Transverse colon (tissue), 4 donors: ENCODE measurements around the gene SSBP2.

Experiments
- EP300 ChIP-seq: sonication (generic); formaldehyde crosslinking; IDR thresholded peaks from one replicate; pipeline ENCODE4 v1.6.1; 2017; ENCODE audit warnings: antibody characterized with exemption, low read depth
- POLR2A ChIP-seq: fragments of 450-650 bp; IDR thresholded peaks from one replicate; pipeline ENCODE4 v1.6.1; 2016; ENCODE audit warnings: antibody characterized with exemption, mild to moderate bottlenecking, moderate library complexity
- POLR2AphosphoS5 ChIP-seq, 3 donors: sonication (generic); formaldehyde crosslinking; IDR thresholded peaks; one replicate each; pipeline ENCODE4 v1.6.1; 2016; ENCODE audit warnings: antibody characterized with exemption in 3 of 3
- TF ChIP-seq, protein P1 (sequence below), 5 experiments: fragments of 200-600 bp in 3 of 5; fragments of 450-650 bp in 2 of 5; sonication (generic) in 3 of 5; IDR thresholded peaks; 1 replicate in 2 of 5; 2 replicates in 3 of 5; pipeline ENCODE4 v1.5.1; 2016 to 2017; ENCODE audit warnings: antibody characterized with exemption in 5 of 5, inconsistent platforms in 3 of 5, mild to moderate bottlenecking in 2 of 5, moderate library complexity in 1 of 5

DNA sequence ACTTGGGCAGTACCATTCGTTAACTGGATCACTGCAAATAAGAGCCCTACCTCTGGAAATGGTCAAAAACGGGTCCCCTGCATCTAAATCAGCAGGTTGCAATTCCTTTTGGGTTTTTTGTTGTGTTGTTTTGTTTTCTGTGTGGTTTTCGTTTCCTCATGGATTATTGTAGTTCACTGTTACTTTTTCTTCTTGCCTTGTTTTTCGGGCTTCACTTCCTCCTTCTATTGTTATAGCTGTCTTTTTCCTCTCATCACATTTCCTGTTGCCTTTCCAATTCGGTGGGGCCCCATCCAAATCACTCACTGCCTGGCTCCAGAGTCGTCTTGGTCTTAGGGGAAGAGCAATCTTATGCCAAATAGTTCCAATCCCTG lies 8.7 kb upstream of the SSBP2 start:
- TF ChIP-seq, protein P1, sequence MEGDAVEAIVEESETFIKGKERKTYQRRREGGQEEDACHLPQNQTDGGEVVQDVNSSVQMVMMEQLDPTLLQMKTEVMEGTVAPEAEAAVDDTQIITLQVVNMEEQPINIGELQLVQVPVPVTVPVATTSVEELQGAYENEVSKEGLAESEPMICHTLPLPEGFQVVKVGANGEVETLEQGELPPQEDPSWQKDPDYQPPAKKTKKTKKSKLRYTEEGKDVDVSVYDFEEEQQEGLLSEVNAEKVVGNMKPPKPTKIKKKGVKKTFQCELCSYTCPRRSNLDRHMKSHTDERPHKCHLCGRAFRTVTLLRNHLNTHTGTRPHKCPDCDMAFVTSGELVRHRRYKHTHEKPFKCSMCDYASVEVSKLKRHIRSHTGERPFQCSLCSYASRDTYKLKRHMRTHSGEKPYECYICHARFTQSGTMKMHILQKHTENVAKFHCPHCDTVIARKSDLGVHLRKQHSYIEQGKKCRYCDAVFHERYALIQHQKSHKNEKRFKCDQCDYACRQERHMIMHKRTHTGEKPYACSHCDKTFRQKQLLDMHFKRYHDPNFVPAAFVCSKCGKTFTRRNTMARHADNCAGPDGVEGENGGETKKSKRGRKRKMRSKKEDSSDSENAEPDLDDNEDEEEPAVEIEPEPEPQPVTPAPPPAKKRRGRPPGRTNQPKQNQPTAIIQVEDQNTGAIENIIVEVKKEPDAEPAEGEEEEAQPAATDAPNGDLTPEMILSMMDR (IDR thresholded peaks at IDR 0.05): no peak
- TF ChIP-seq POLR2A (no peak), EP300 (no peak), POLR2AphosphoS5 (IDR thresholded peaks at IDR 0.05) (no peak)
